Hippocampal formation (tissue), 2 donors: Measurements from ENCODE around the gene CMKLR1.

Experiments
- DNase-seq, 2 donors: peaks; one replicate each; lab custom pipeline; 2025; lab: John Stamatoyannopoulos, UW

CMKLR1 gene

GRCh38 chr12:108335349-108336119 lies 3.6 kb downstream of the CMKLR1 start:
- no peak for DNase-seq

GRCh38 chr12:108333898-108334699 lies 5.0 kb downstream of the CMKLR1 start:
- no peak for DNase-seq

GRCh38 chr12:108332791-108333382 lies 6.2 kb downstream of the CMKLR1 start:
- DNase-seq, result peak in 1 of 2 donors; percentile 50

- no peak for DNase-seq
Observed at GRCh38 chr12:108328420-108328819, 10.7 kb downstream of the CMKLR1 start.

GRCh38 chr12:108327621-108328344 lies 11.3 kb downstream of the CMKLR1 start:
- no peak for DNase-seq

GRCh38 chr12:108326254-108326750 lies 12.8 kb downstream of the CMKLR1 start:
- DNase-seq, result no peak

- DNase-seq, result no peak
Observed at GRCh38 chr12:108325549-108325948, 13.6 kb downstream of the CMKLR1 start.

GRCh38 chr12:108325018-108325358 lies 14.1 kb downstream of the CMKLR1 start:
- no peak for DNase-seq

GRCh38 chr12:108324351-108325017 lies 14.6 kb downstream of the CMKLR1 start:
- no peak for DNase-seq

GRCh38 chr12:108323581-108323980 lies 15.5 kb downstream of the CMKLR1 start:
- no peak for DNase-seq

- DNase-seq, result no peak
Observed at GRCh38 chr12:108322998-108323397, 16.1 kb downstream of the CMKLR1 start.

- DNase-seq, result no peak
Observed at GRCh38 chr12:108321688-108322087, 17.4 kb downstream of the CMKLR1 start.

- no peak for DNase-seq
Observed at GRCh38 chr12:108320507-108321293, 18.4 kb downstream of the CMKLR1 start.

GRCh38 chr12:108319277-108320234 lies 19.6 kb downstream of the CMKLR1 start:
- DNase-seq, result no peak

GRCh38 chr12:108318472-108319275 lies 20.4 kb downstream of the CMKLR1 start:
- no peak for DNase-seq

- DNase-seq, result no peak
Observed at GRCh38 chr12:108317308-108318234, 21.5 kb downstream of the CMKLR1 start.
